Right kidney (tissue), 1 donor: ENCODE data around the gene ZBTB47.

ENCODE experiments used
- DNase-seq: peaks from one replicate; pipeline ENCODE4 v3.0.0-alpha.2; 2016

ZBTB47 gene

GRCh38 chr3:42712688-42713372 is 59.3 kb downstream of the ZBTB47 start:
- DNase-seq, result no peak

GRCh38 chr3:42713747-42714146 is 60.2 kb downstream of the ZBTB47 start:
- no peak for DNase-seq

GRCh38 chr3:42714171-42714852 is 60.8 kb downstream of the ZBTB47 start:
- no peak for DNase-seq
